Thyroid gland (tissue), 4 donors: ENCODE results near the gene CYP19A1. TPM values are rescaled to one million over a fixed set of nuclear protein-coding genes. Genes with fewer than 3 reads are reported as not detected.

Experiments used
- DNase-seq, 2 donors: peaks; one replicate each; pipeline ENCODE4 v3.0.0-alpha.2; 2019
- H3K27ac ChIP-seq, 3 donors: fragments of 200-600 bp; sonication (generic); 1 replicate in 2 of 3; 2 replicates in 1 of 3; pipeline ENCODE4 v1.5.1; 2016 to 2019; ENCODE audit warnings: mild to moderate bottlenecking in 1 of 3, moderate library complexity in 1 of 3
- H3K27me3 ChIP-seq: fragments of 200-600 bp; sonication (generic); one replicate; pipeline ENCODE4 v1.5.1; 2019
- H3K36me3 ChIP-seq, 2 donors: fragments of 200-600 bp; sonication (generic); one replicate each; pipeline ENCODE4 v1.5.1; 2016 to 2019
- H3K4me1 ChIP-seq, 2 donors: fragments of 200-600 bp; sonication (generic); one replicate each; pipeline ENCODE4 v1.5.1; 2017 to 2019
- H3K4me3 ChIP-seq, 3 donors: fragments of 200-600 bp; sonication (generic); replicated peaks in 1 of 3; 1 replicate in 2 of 3; 2 replicates in 1 of 3; pipeline ENCODE4 v1.5.1; 2016; ENCODE audit warnings: mild to moderate bottlenecking in 1 of 3
- H3K9me3 ChIP-seq: fragments of 200-600 bp; sonication (generic); one replicate; pipeline ENCODE4 v1.5.1; 2017
- CTCF ChIP-seq, 6 experiments: fragments of 200-600 bp in 3 of 6; fragments of 450-650 bp in 3 of 6; sonication (generic) in 3 of 6; IDR thresholded peaks; one replicate each; pipeline ENCODE4 v1.5.1; 2016 to 2019; ENCODE audit warnings: antibody characterized with exemption in 6 of 6, mild to moderate bottlenecking in 2 of 6, inconsistent platforms in 1 of 6, moderate library complexity in 1 of 6
- POLR2A ChIP-seq, 2 donors: fragments of 450-650 bp; IDR thresholded peaks; one replicate each; pipeline ENCODE4 v1.6.1; 2017; ENCODE audit warnings: antibody characterized with exemption in 2 of 2, mild to moderate bottlenecking in 2 of 2, moderate library complexity in 1 of 2
- WGBS, 2 donors: methylation state at CpG; one replicate each; pipeline ENCODE4 v1.1.5; 2017; 5-methylcytosine and 5-hydroxymethylcytosine counted together
- intact Hi-C: fragments of 100-400 bp; cut with DNase I; formaldehyde crosslinking; loops from one replicate; pipeline ENCODE4 v1.15.1; 2023
- total RNA-seq, 4 donors: library from RNA; depleted of rRNA; stranded (reverse); fragments of >200 nt; gene quantifications; one replicate each; pipeline ENCODE4 v1.2.3, GENCODE V29; 2016

The CYP19A1 gene
- total RNA-seq, 4 donors from 2014 or later, result 1.6 to 5.5 (median 4.5) TPM

DNA sequence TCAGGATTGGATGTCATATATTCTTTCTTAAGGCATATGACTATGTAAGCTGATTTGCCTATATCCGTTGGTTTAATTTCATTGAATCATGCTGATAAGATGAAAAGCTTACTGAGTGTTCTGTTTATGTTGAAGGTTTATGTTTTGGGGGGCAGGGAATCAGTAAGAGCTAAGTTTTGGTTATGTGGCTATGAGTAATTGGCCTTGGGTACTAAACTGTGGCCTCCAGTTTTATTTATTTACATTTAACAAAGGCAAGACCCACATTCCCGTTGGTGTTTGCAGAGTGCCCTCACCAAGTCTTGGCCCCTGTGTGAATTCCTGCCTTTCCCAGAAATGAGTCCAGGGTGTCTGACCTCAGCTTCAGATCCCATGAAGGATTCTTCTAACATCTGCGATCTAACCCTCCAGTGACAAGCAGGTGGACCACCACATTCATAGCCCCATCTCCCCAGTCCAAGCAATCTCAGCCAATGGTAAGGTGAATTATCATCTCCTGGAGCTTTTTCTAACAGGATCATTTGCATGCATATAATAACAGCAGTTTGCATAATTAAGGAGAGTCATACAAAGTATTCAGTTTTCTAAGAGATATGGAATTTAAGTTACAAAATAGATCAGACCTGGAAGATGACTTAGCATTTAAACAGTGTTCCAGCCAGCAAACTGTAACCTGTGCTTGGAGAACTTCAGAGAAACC lies 30.5 kb upstream of the CYP19A1 start:
- H3K4me3 ChIP-seq, result no peak overlapping the region
- no peaks in the 10 kb centered on the region for H3K27me3 ChIP-seq
- TF ChIP-seq POLR2A (IDR thresholded peaks at IDR 0.05) (no peak), CTCF (IDR thresholded peaks at IDR 0.05) (no peak)
- peaks cover 0 to 6% of the 10 kb centered on the region in 2 donors for H3K4me1 ChIP-seq
- H3K27ac ChIP-seq, result no peak overlapping the region
- H3K9me3 ChIP-seq, result no peaks in the 10 kb centered on the region
- DNase-seq, result no peak
- intact Hi-C loops, result no loop called here
- 83 to 92% methylated on average over 3 of the region's 3 CpGs for WGBS, 2 donors
- H3K36me3 ChIP-seq, result no peaks in the 10 kb centered on the region

GRCh38 chr15:51368307-51368706 lies 29.9 kb upstream of the CYP19A1 start:
- no peak overlapping the region for H3K27ac ChIP-seq
- WGBS, 2 donors, result 89 to 90% methylated on average over 6 of the region's 6 CpGs
- TF ChIP-seq POLR2A (IDR thresholded peaks at IDR 0.05) (no peak), CTCF (IDR thresholded peaks at IDR 0.05) (no peak)
- H3K4me3 ChIP-seq, result no peak overlapping the region
- no peak for DNase-seq
- H3K9me3 ChIP-seq, result no peaks in the 10 kb centered on the region
- intact Hi-C loops, result no loop called here
- H3K4me1 ChIP-seq, result peaks cover 0 to 6% of the 10 kb centered on the region in 2 donors
- H3K27me3 ChIP-seq, result no peaks in the 10 kb centered on the region
- H3K36me3 ChIP-seq, result no peaks in the 10 kb centered on the region

GRCh38 chr15:51367322-51367976 lies 29.1 kb upstream of the CYP19A1 start:
- 79 to 87% methylated on average over 10 of the region's 10 CpGs for whole genome bisulfite sequencing, 2 donors
- Histone ChIP-seq H3K27me3 (no peaks in the 10 kb centered on the region), H3K4me3 (no peak overlapping the region), H3K36me3 (no peaks in the 10 kb centered on the region), H3K4me1 (peaks cover 0 to 6% of the 10 kb centered on the region in 2 donors), H3K9me3 (no peaks in the 10 kb centered on the region), H3K27ac (no peak overlapping the region)
- no peak for DNase-seq
- TF ChIP-seq CTCF (IDR thresholded peaks at IDR 0.05) (no peak), POLR2A (IDR thresholded peaks at IDR 0.05) (no peak)
- intact Hi-C loops, result no loop called here

DNA sequence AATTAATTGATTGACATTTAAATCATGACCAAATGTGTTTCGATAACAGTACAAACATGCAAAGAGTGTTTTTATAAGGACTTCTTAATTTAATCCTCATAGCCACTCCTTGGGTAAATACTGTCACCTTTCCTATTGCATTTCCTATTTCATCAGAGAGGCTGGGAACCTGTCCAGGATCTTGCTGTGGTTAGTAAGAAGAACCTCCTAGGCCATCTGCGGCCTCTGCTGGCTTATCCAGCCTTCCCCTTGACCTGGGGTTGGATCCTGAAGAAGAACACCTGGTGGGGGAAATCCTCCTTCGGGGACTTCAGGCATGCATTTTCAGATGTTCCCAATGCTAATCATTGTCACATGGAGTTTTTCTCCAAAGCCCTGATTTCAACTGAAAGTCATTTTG lies 28.5 kb upstream of the CYP19A1 start:
- no peak for DNase-seq
- Histone ChIP-seq H3K4me1 (peaks cover 0 to 6% of the 10 kb centered on the region in 2 donors), H3K27me3 (no peaks in the 10 kb centered on the region), H3K36me3 (no peaks in the 10 kb centered on the region), H3K4me3 (no peak overlapping the region), H3K9me3 (no peaks in the 10 kb centered on the region), H3K27ac (no peak overlapping the region)
- intact Hi-C loops, result no loop called here
- TF ChIP-seq POLR2A (IDR thresholded peaks at IDR 0.05), result no peak
- TF ChIP-seq CTCF (IDR thresholded peaks at IDR 0.05), result no peak
- 86 to 94% methylated on average over 3 of the region's 3 CpGs for WGBS, 2 donors

DNA sequence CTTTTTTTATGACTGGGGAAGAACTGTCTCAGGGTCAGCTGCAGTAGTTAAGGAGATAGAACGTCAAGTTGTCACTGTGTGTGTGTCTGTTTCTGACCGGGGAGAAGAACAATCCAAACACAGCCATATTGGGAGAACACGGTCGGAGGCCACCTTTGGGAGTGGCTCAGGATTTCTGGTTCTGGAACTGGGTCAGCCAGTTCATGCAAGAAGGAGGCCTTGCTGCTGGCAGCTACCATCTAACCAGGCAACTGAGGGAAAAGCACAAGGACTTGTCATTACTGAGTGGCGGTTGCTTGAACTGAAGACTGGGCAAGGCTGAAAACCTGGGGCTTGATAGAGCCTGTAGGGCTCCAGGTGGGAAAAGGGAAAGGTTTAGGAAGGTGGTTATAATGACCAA lies 27.7 kb upstream of the CYP19A1 start:
- DNase-seq, result no peak

More for the DNA sequence above, 27.7 kb upstream of the CYP19A1 start:
- Histone ChIP-seq H3K4me3 (no peak overlapping the region), H3K4me1 (peaks cover 0 to 6% of the 10 kb centered on the region in 2 donors), H3K36me3 (no peaks in the 10 kb centered on the region), H3K27me3 (no peaks in the 10 kb centered on the region), H3K9me3 (no peaks in the 10 kb centered on the region), H3K27ac (no peak overlapping the region)
- 68 to 80% methylated on average over 5 of the region's 5 CpGs for WGBS, 2 donors
- TF ChIP-seq CTCF (IDR thresholded peaks at IDR 0.05), result no peak
- TF ChIP-seq POLR2A (IDR thresholded peaks at IDR 0.05), result no peak
- intact Hi-C loops, result no loop called here
